SK-N-SH treated with all-trans-retinoic acid at 6 μM for 48 hours (cell line): ENCODE measurements around the gene ATP8A1.

Experiments used
- ATAC-seq: fragments of 200-7000 bp; cut with Tn5 transposase; 3 replicates; pipeline ENCODE4 v1.9.1; 2020; ENCODE audit warnings: mild to moderate bottlenecking, moderate library complexity
- ARNTL ChIP-seq: fragments of 450-650 bp; formaldehyde crosslinking; IDR thresholded peaks from 2 replicates; pipeline ENCODE4 v1.5.0; 2020; ENCODE audit warnings: low read depth, mild to moderate bottlenecking, moderate library complexity, borderline replicate concordance
- BACH2 ChIP-seq: fragments of 250-450 bp; sonication (Bioruptor Pico); IDR thresholded peaks from 2 replicates; pipeline ENCODE4 v1.9.0; 2021; ENCODE audit warnings: mild to moderate bottlenecking, borderline replicate concordance
- CSRNP3 ChIP-seq: fragments of 250-450 bp; sonication (Bioruptor Pico); IDR thresholded peaks from 2 replicates; pipeline ENCODE4 v1.5.1; 2021; ENCODE audit warnings: mild to moderate bottlenecking, moderate library complexity
- ESRRG ChIP-seq: fragments of 250-450 bp; sonication (Bioruptor Pico); IDR thresholded peaks from 2 replicates; pipeline ENCODE4 v1.6.1; 2021; ENCODE audit warnings: mild to moderate bottlenecking
- GLIS3 ChIP-seq: fragments of 250-450 bp; sonication (Bioruptor Pico); IDR thresholded peaks from 2 replicates; pipeline ENCODE4 v1.5.0; 2020; ENCODE audit warnings: mild to moderate bottlenecking, moderate library complexity
- ISL1 ChIP-seq: fragments of 250-450 bp; sonication (Bioruptor Pico); IDR thresholded peaks from 2 replicates; pipeline ENCODE4 v2.1.2; 2022; ENCODE audit warnings: mild to moderate bottlenecking, moderate library complexity
- OSR1 ChIP-seq: fragments of 250-450 bp; sonication (Bioruptor Pico); IDR thresholded peaks from 2 replicates; pipeline ENCODE4 v1.8.0; 2022; ENCODE audit warnings: moderate library complexity, mild to moderate bottlenecking, inconsistent platforms
- PATZ1 ChIP-seq: fragments of 250-450 bp; sonication (Bioruptor Pico); IDR thresholded peaks from 2 replicates; pipeline ENCODE4 v1.8.0; 2020; ENCODE audit warnings: mild to moderate bottlenecking, moderate library complexity, borderline replicate concordance
- PPARA ChIP-seq: fragments of 250-450 bp; sonication (Bioruptor Pico); IDR thresholded peaks from 2 replicates; pipeline ENCODE4 v1.5.0; 2020; ENCODE audit warnings: mild to moderate bottlenecking, borderline replicate concordance
- RARB ChIP-seq: fragments of 250-450 bp; sonication (Bioruptor Pico); IDR thresholded peaks from 2 replicates; pipeline ENCODE4 v1.8.0; 2021; ENCODE audit warnings: mild to moderate bottlenecking, moderate library complexity
- SNAI2 ChIP-seq: fragments of 250-450 bp; sonication (Bioruptor Pico); IDR thresholded peaks from 2 replicates; pipeline ENCODE4 v1.5.0; 2020; ENCODE audit warnings: mild to moderate bottlenecking, moderate library complexity
- TCF4 ChIP-seq: fragments of 250-450 bp; sonication (Bioruptor Pico); IDR thresholded peaks from 2 replicates; pipeline ENCODE4 v1.8.0; 2021; ENCODE audit warnings: mild to moderate bottlenecking, moderate library complexity, borderline replicate concordance
- TOX ChIP-seq: fragments of 250-450 bp; sonication (Bioruptor Pico); IDR thresholded peaks from 2 replicates; pipeline ENCODE4 v1.8.0; 2021; ENCODE audit warnings: mild to moderate bottlenecking, moderate library complexity, borderline replicate concordance
- TSHZ2 ChIP-seq: fragments of 250-450 bp; sonication (Bioruptor Pico); IDR thresholded peaks from 2 replicates; pipeline ENCODE4 v1.5.0; 2020; ENCODE audit warnings: mild to moderate bottlenecking, moderate library complexity
- ZFP3 ChIP-seq: fragments of 250-450 bp; sonication (Bioruptor Pico); IDR thresholded peaks from 2 replicates; pipeline ENCODE4 v1.5.0; 2020; ENCODE audit warnings: mild to moderate bottlenecking, moderate library complexity
- ZFP30 ChIP-seq: fragments of 450-650 bp; formaldehyde crosslinking; IDR thresholded peaks from 2 replicates; pipeline ENCODE4 v1.5.0; 2022; ENCODE audit warnings: mild to moderate bottlenecking, moderate library complexity
- ZNF565 ChIP-seq: fragments of 450-650 bp; formaldehyde crosslinking; conservative IDR thresholded peaks from 2 replicates; pipeline ENCODE4 v1.5.0; 2020; ENCODE audit warnings: low read depth, mild to moderate bottlenecking, moderate library complexity
- ZNF70 ChIP-seq: fragments of 450-650 bp; formaldehyde crosslinking; IDR thresholded peaks from 2 replicates; pipeline ENCODE4 v1.5.0; 2020; ENCODE audit warnings: mild to moderate bottlenecking, moderate library complexity

ATP8A1 gene

GRCh38 chr4:42454755-42455420 lies 202.0 kb downstream of the ATP8A1 start:
- ATAC-seq: peak; percentile 44; the same call in 1 of the 3 replicates
- TF ChIP-seq ESRRG (CRISPR knock-in tag) (no peak), ZNF70 (CRISPR knock-in tag) (no peak), PATZ1 (CRISPR knock-in tag) (no peak), TOX (no peak), ARNTL (CRISPR knock-in tag) (no peak), CSRNP3 (no peak), TCF4 (CRISPR knock-in tag) (no peak), TSHZ2 (CRISPR knock-in tag) (no peak), ZNF565 (CRISPR knock-in tag) (no peak), ZFP3 (CRISPR knock-in tag) (no peak), BACH2 (CRISPR knock-in tag) (no peak), OSR1 (CRISPR knock-in tag) (no peak), RARB (no peak), GLIS3 (CRISPR knock-in tag) (no peak), SNAI2 (CRISPR knock-in tag) (no peak), ISL1 (no peak)

- ATAC-seq: no peak
- TF ChIP-seq ZFP3 (CRISPR knock-in tag) (no peak), CSRNP3 (no peak), BACH2 (CRISPR knock-in tag) (no peak), PPARA (CRISPR knock-in tag) (no peak), ESRRG (CRISPR knock-in tag) (no peak), ARNTL (CRISPR knock-in tag) (no peak), TOX (no peak), OSR1 (CRISPR knock-in tag) (no peak), RARB (no peak)
Measured at GRCh38 chr4:42453612-42454011, 203.3 kb downstream of the ATP8A1 start.

- TF ChIP-seq CSRNP3: no peak
- no peak for TF ChIP-seq RARB
- no peak for TF ChIP-seq ZFP30 (CRISPR knock-in tag)
- no peak for TF ChIP-seq ISL1
- TF ChIP-seq ESRRG (CRISPR knock-in tag): no peak
- no peak for TF ChIP-seq PATZ1 (CRISPR knock-in tag)
- ATAC-seq: no peak
Measured at GRCh38 chr4:42452823-42453222, 204.1 kb downstream of the ATP8A1 start.
